ENCODE data around the gene KLHDC8B. TPM values are rescaled to one million over a fixed set of nuclear protein-coding genes. Genes with fewer than 3 reads are reported as not detected.

KLHDC8B gene
- total RNA-seq, 1 donor, result 23.8 TPM

GRCh38 chr3:49157289-49157688 is 14.1 kb upstream of the KLHDC8B start:
- no peak overlapping the region for H3K4me3 ChIP-seq (ENCODE audit: low read depth, low read length)
- TF ChIP-seq CTCF (IDR thresholded peaks at IDR 0.05; ENCODE audit: insufficient read depth, low read length), result no peak
- no peak for DNase-seq (ENCODE audit: low read depth)

- peak; percentile 43 for TF ChIP-seq CTCF (IDR thresholded peaks at IDR 0.05; ENCODE audit: insufficient read depth, low read length)
- peak; percentile 16 for DNase-seq (ENCODE audit: low read depth)
- H3K4me3 ChIP-seq (ENCODE audit: low read depth, low read length), result no peak overlapping the region
Observed at GRCh38 chr3:49158103-49158709, 13.2 kb upstream of the KLHDC8B start.

GRCh38 chr3:49158792-49159191 is 12.6 kb upstream of the KLHDC8B start:
- DNase-seq (ENCODE audit: low read depth), result no peak
- TF ChIP-seq CTCF (IDR thresholded peaks at IDR 0.05; ENCODE audit: insufficient read depth, low read length), result no peak
- H3K4me3 ChIP-seq (ENCODE audit: low read depth, low read length), result no peak overlapping the region

GRCh38 chr3:49161197-49161596 is 10.2 kb upstream of the KLHDC8B start:
- no peak for DNase-seq (ENCODE audit: low read depth)
- no peak overlapping the region for H3K4me3 ChIP-seq (ENCODE audit: low read depth, low read length)
- no peak for TF ChIP-seq CTCF (IDR thresholded peaks at IDR 0.05; ENCODE audit: insufficient read depth, low read length)

GRCh38 chr3:49161808-49162530 is 9.4 kb upstream of the KLHDC8B start:
- H3K4me3 ChIP-seq (ENCODE audit: low read depth, low read length), result no peak overlapping the region
- TF ChIP-seq CTCF (IDR thresholded peaks at IDR 0.05; ENCODE audit: insufficient read depth, low read length), result no peak
- DNase-seq (ENCODE audit: low read depth), result no peak

GRCh38 chr3:49162751-49163419 is 8.5 kb upstream of the KLHDC8B start:
- DNase-seq (ENCODE audit: low read depth), result no peak
- H3K4me3 ChIP-seq (ENCODE audit: low read depth, low read length), result no peak overlapping the region
- TF ChIP-seq CTCF (IDR thresholded peaks at IDR 0.05; ENCODE audit: insufficient read depth, low read length), result no peak
